Ectodermal cell (in vitro differentiated cells): ENCODE results near the gene SPTBN1.

Experiments
- H3K27ac ChIP-seq: 2 replicates; pipeline ENCODE4 v1.7.0; 2013; ENCODE audit warnings: mild to moderate bottlenecking, low read depth, low read length; ENCODE audit not compliant: insufficient read depth, poor library complexity, severe bottlenecking
- H3K27me3 ChIP-seq: 2 replicates; pipeline ENCODE4 v1.7.0; 2013; ENCODE audit warnings: mild to moderate bottlenecking, low read length; ENCODE audit not compliant: insufficient read depth, control insufficient read depth, poor library complexity, severe bottlenecking
- H3K36me3 ChIP-seq: one replicate; pipeline ENCODE4 v1.7.0; 2013; ENCODE audit warnings: low read length; ENCODE audit not compliant: control insufficient read depth, insufficient read depth
- H3K4me1 ChIP-seq: one replicate; pipeline ENCODE4 v1.7.0; 2013; ENCODE audit warnings: low read length; ENCODE audit not compliant: control insufficient read depth, insufficient read depth
- H3K4me3 ChIP-seq: 2 replicates; pipeline ENCODE4 v1.7.0; 2013; ENCODE audit warnings: low read depth, low read length, control low read depth; ENCODE audit not compliant: insufficient read depth
- H3K9me3 ChIP-seq: 2 replicates; pipeline ENCODE4 v1.7.0; 2013; ENCODE audit warnings: mild to moderate bottlenecking, low read length, moderate library complexity; ENCODE audit not compliant: control insufficient read depth
- WGBS, 2 experiments: methylation state at CpG; one replicate each; pipeline ENCODE4 v1.1.7; 2013; ENCODE audit warnings: missing lambda C conversion rate in 2 of 2; 5-methylcytosine and 5-hydroxymethylcytosine counted together

The SPTBN1 gene

GRCh38 chr2:54627973-54628372, 171.8 kb downstream of the SPTBN1 start:
- Histone ChIP-seq H3K27me3 (no peaks in the 10 kb centered on the region), H3K27ac (no peak overlapping the region), H3K9me3 (no peaks in the 10 kb centered on the region), H3K36me3 (peaks cover 73% of the 10 kb centered on the region), H3K4me3 (no peak overlapping the region), H3K4me1 (no peaks in the 10 kb centered on the region)
- WGBS, 2 experiments = 94 to 95% methylated on average over 6 of the region's 6 CpGs

- Histone ChIP-seq H3K27ac (no peak overlapping the region), H3K36me3 (peaks cover 71% of the 10 kb centered on the region), H3K9me3 (no peaks in the 10 kb centered on the region), H3K4me1 (no peaks in the 10 kb centered on the region), H3K4me3 (no peak overlapping the region), H3K27me3 (no peaks in the 10 kb centered on the region)
- WGBS, 2 experiments = 98% methylated on average over 5 of the region's 5 CpGs
These were observed 172.3 kb downstream of the SPTBN1 start for GRCh38 chr2:54628418-54628817.

GRCh38 chr2:54628957-54629356, 172.8 kb downstream of the SPTBN1 start:
- peaks cover 67% of the 10 kb centered on the region for H3K36me3 ChIP-seq
- no peaks in the 10 kb centered on the region for H3K9me3 ChIP-seq
- 96% methylated on average over 30 of the region's 30 CpGs for WGBS, 2 experiments
- H3K4me1 ChIP-seq = no peaks in the 10 kb centered on the region
- no peaks in the 10 kb centered on the region for H3K27me3 ChIP-seq
- H3K27ac ChIP-seq = no peak overlapping the region
- H3K4me3 ChIP-seq = no peak overlapping the region

GRCh38 chr2:54629390-54629789, 173.3 kb downstream of the SPTBN1 start:
- H3K27ac ChIP-seq = no peak overlapping the region
- 96% methylated on average over 20 of the region's 20 CpGs for WGBS, 2 experiments
- no peak overlapping the region for H3K4me3 ChIP-seq
- H3K9me3 ChIP-seq = no peaks in the 10 kb centered on the region
- no peaks in the 10 kb centered on the region for H3K27me3 ChIP-seq
- no peaks in the 10 kb centered on the region for H3K4me1 ChIP-seq
- peaks cover 67% of the 10 kb centered on the region for H3K36me3 ChIP-seq

DNA sequence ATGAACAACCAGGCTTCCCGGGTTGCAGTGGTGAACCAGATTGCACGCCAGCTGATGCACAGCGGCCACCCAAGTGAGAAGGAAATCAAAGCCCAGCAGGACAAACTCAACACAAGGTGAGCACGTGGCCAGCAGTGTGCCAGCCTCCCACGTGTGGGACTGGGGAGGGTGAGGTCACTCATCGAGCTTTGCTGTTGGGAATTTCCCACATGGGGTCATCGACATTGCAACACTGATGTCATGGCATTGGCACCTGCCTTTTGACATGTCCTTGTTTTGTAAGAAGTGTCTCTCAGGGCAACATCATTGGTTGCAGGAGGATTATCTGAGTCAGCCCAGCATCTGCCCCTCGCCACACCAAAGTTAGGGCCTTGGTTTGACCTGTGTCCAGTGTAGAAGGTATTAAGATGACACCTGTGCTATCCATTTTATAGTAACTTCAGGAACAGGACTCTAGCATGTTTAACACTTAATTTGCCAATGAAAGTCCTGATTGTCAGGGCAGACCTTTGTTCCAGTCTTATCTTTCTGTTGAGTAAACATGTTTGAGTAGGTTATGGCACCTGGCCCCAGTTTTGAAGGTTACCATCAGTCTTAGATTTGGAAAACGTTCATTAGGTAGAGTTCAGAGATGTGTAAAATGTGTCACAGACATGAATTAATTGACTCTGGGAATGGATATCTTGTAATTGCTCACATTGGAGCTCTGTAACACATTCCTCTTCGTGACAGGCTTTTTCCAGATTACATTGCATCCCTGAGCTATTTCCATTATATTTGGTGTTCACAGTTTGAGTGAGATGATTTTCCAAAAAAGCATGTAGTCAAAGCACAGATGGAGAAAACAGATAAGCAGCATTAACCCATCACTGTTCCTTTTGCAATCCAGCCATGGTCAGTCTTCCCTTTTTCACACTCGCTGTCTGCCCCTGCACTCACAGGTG, 174.1 kb downstream of the SPTBN1 start:
- 94% methylated on average over 11 of the region's 11 CpGs for WGBS, 2 experiments
- H3K27me3 ChIP-seq = no peaks in the 10 kb centered on the region
- H3K4me3 ChIP-seq = no peak overlapping the region
- peaks cover 59% of the 10 kb centered on the region for H3K36me3 ChIP-seq
- no peak overlapping the region for H3K27ac ChIP-seq
- H3K4me1 ChIP-seq = peaks cover 6% of the 10 kb centered on the region
- H3K9me3 ChIP-seq = no peaks in the 10 kb centered on the region

DNA sequence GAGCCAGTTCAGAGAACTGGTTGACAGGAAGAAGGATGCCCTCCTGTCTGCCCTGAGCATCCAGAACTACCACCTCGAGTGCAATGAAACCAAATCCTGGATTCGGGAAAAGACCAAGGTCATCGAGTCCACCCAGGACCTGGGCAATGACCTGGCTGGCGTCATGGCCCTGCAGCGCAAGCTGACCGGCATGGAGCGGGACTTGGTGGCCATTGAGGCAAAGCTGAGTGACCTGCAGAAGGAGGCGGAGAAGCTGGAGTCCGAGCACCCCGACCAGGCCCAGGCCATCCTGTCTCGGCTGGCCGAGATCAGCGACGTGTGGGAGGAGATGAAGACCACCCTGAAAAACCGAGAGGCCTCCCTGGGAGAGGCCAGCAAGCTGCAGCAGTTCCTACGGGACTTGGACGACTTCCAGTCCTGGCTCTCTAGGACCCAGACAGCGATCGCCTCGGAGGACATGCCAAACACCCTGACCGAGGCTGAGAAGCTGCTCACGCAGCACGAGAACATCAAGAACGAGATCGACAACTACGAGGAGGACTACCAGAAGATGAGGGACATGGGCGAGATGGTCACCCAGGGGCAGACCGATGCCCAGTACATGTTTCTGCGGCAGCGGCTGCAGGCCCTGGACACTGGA, 174.9 kb downstream of the SPTBN1 start:
- peaks cover 7% of the 10 kb centered on the region for H3K4me1 ChIP-seq
- H3K27ac ChIP-seq = no peak overlapping the region
- peaks cover 53% of the 10 kb centered on the region for H3K36me3 ChIP-seq
- H3K27me3 ChIP-seq = no peaks in the 10 kb centered on the region
- no peak overlapping the region for H3K4me3 ChIP-seq
- no peaks in the 10 kb centered on the region for H3K9me3 ChIP-seq
- 94% methylated on average over 30 of the region's 30 CpGs for WGBS, 2 experiments

DNA sequence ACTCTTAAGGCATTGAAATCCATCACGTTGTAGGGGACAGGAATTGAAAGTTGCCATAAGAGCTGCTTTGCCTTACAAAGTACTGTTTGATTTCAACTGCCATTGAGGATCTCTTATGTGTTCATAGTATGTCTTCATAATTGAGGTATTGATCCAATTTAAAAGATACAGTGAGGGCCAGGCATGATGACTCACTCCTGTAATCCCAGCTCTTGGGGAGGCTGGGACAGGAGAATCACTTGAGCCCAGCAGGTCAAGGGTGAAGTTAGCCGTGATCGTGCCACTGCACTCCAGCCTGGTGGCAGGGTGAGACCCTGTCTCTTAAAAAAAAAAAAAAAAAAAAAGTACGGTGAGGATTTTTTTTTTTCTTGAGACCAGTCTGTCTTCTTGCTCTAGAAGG, 175.6 kb downstream of the SPTBN1 start:
- Histone ChIP-seq H3K4me1 (peaks cover 7% of the 10 kb centered on the region), H3K36me3 (peaks cover 45% of the 10 kb centered on the region), H3K9me3 (no peaks in the 10 kb centered on the region), H3K4me3 (no peak overlapping the region), H3K27me3 (no peaks in the 10 kb centered on the region), H3K27ac (no peak overlapping the region)
- WGBS, 2 experiments = 96 to 98% methylated on average over 4 of the region's 4 CpGs

DNA sequence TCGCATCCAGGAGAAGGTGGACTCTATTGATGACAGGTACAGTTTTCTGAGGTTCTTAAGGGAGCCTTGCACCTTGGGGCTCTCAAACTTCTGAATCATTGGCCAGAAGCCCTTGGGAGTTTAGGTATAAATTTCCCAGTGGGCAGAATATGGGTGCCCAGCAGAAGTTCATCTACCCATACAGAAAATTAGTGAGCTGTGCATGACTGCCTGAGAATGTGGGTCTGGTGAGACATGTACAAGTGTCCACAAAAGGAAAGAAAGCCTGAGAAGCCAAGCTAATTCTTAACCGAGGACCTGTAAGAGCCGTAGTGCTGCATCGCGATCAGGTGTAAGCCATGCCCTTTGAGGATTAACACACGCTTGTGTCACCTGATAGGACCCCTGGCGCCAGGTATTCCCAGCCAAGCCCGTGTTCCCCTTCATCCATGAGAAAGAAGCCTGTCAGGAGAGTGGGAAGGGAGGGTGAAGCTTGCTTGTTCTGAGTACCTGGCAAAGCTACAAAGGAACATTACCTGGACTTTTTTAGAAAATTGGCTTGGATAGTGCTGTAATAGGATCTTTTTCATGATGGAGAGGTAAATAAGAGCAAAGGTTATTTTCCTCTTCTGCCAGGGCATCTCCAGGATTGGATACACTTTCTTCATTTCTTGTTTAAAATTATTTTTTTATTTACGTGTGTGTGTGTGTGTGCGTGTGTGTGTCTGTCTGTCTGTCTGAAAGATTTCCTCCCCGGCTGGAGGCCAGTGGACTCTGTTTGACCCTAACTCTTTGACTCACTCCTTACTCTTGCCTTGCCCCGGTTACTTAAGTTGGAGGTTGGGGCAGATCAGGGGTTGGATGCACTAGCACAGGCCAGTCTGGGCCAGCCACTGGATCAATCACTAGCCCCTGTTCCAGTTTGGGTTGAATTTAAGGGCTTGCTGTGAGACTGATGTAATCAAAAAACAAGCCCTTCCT, 176.9 kb downstream of the SPTBN1 start:
- no peak overlapping the region for H3K4me3 ChIP-seq
- H3K27ac ChIP-seq = no peak overlapping the region
- H3K27me3 ChIP-seq = no peaks in the 10 kb centered on the region
- WGBS, 2 experiments = 90 to 91% methylated on average over 12 of the region's 12 CpGs
- H3K4me1 ChIP-seq = peaks cover 7% of the 10 kb centered on the region
- no peaks in the 10 kb centered on the region for H3K9me3 ChIP-seq
- H3K36me3 ChIP-seq = peaks cover 38% of the 10 kb centered on the region

DNA sequence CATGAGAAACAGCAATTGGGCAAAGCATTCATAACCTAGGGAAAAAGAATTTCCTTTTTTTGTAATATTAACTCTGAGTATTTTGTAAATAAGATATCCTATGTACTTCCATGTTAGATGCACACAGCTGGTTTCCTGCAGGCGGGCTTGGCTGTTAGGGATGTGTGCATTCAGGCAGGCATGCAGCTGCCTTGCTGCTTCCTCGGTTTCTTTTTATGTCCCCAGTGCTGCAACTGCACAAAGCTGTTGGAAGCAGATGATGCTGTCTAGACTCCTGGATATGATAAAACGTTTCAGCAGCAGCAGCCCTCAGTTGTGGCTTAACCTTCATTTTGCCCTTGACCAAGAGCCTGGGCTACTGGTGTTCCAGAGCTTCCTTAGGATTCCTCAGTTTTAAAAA, 177.9 kb downstream of the SPTBN1 start:
- Histone ChIP-seq H3K4me1 (peaks cover 7% of the 10 kb centered on the region), H3K9me3 (no peaks in the 10 kb centered on the region), H3K27me3 (no peaks in the 10 kb centered on the region), H3K27ac (no peak overlapping the region), H3K36me3 (peaks cover 36% of the 10 kb centered on the region), H3K4me3 (no peak overlapping the region)
- 78 to 84% methylated on average over 3 of the region's 3 CpGs for WGBS, 2 experiments
